GM21390 (cell line): ENCODE data around the gene HOGA1.

ENCODE experiments used
- ATAC-seq: cut with Tn5 transposase; IDR thresholded peaks from one replicate; pipeline ENCODE4 v1.9.1; 2021; ENCODE audit not compliant: unreplicated experiment

The HOGA1 gene

DNA sequence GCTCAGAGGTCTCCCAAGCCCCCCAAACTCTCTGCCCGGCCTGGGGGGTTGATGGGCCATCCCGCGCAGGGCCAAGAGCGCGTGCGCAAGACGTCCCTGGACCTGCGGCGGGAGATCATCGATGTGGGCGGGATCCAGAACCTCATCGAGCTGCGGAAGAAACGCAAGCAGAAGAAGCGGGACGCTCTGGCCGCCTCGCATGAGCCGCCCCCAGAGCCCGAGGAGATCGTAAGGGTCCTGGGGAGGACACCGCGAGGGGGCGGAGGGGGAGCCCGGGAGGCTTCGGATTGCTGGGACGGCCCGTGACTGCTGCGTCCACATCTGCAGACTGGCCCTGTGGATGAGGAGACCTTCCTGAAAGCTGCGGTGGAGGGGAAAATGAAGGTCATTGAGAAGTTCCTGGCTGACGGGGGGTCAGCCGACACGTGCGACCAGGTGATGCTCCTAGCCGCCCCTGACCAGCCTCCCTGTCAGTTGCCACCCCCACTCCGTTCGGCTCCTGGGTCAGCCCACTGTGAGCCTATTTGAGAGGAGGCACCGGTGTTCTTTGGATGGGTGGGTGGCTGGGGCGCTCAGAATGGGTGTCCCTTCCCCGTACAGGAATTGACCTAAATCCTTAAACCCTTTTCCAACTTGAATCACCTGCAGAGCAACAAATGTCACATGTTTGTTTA, 5.9 kb upstream of the HOGA1 start:
- no peak for ATAC-seq

GRCh38 chr10:97580421-97581367, 3.5 kb upstream of the HOGA1 start:
- ATAC-seq, result no peak

DNA sequence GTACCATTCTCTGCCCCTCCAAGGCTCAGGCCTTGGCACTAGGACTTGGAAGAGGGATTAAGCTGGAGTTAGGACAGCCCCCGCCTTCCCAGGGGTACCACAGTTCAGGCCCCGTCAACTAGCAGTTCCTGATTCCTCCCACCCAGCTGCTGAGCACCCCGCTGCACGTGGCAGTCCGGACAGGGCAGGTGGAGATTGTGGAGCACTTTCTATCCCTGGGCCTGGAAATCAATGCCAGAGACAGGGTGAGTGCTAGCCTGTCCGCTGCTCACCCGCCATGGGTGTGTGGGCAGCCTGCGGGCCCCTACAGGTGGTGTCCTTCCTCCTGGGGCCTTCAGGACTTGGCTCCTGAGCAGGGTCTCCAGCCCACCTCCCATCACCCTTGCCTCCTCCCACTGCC, 2.0 kb upstream of the HOGA1 start:
- no peak for ATAC-seq

DNA sequence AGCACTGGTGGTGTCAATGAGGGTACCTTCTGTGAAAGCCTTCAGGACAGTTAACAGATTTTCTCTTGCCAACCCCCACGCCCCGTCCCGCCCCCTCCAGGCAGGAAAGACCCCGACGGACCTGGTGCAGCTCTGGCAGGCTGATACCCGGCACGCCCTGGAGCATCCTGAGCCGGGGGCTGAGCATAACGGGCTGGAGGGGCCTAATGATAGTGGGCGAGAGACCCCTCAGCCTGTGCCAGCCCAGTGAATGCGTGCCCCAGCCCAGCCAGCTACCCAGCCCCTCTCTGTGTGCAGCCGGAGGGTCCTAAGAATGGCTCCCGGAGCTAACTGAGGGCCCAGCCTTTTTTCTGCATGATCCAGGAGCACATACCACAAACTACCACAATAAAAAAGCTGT, 713 bp upstream of the HOGA1 start:
- no peak for ATAC-seq

GRCh38 chr10:97584798-97585438, 729 bp downstream of the HOGA1 start:
- no peak for ATAC-seq

GRCh38 chr10:97585439-97585811, 1.2 kb downstream of the HOGA1 start:
- ATAC-seq, result no peak

DNA sequence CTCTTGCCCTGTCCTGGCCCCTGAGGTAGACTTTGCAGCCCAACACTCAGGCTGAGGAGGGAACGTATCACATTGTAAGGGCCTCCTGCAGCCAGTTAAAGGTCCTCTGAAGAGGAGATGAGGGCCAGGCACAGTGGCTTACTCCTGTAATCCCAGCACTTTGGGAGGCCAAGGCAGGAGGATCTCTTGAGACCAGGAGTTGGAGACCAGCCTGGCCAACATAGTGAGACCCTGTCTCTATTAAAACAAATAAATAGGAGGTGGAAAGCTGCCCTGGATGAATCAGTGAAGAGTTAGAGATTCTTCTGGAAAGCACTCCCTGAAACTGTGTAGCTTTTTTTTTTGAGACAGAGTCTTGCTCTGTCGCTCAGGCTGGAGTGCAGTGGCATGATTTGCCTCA, 3.0 kb downstream of the HOGA1 start:
- ATAC-seq, result no peak

GRCh38 chr10:97589479-97589878, 5.3 kb downstream of the HOGA1 start, which contains the start of gene C10orf62:
C10orf62 (plus strand) TSS chr10:97589721; CDS start chr10:97589898, 177 bp downstream.
- no peak for ATAC-seq

DNA sequence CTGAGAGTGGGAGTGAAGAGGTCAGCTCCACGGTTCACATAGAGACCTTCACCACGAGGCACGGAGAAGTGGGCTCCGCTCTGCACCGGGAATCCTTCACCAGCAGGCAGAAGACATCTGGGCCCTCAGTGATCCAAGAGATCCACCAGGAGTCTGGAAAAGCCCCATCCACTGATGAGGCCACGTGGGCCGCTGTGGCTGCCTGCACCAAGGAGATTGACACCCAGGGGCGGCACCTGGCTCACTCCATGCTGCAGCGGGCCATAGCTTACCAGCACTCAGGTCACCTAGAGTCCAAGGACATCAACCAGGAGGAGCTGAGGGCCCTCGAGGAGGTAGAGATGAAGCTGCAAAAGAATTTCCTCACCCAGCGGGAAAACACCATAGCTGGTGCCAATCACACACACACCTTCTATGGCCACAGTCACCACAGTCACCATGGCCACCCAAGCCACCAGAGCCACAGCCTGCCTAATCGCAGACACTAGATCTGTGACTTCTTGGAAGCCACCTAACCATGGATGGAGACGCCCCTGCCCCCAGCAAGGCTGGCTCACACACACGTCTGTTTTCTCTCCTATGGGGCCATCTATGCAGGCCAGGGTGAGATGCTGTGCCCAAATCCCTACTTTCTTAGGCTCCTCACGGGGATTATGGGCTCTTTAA, 6.0 kb downstream of the HOGA1 start:
- no peak for ATAC-seq

DNA sequence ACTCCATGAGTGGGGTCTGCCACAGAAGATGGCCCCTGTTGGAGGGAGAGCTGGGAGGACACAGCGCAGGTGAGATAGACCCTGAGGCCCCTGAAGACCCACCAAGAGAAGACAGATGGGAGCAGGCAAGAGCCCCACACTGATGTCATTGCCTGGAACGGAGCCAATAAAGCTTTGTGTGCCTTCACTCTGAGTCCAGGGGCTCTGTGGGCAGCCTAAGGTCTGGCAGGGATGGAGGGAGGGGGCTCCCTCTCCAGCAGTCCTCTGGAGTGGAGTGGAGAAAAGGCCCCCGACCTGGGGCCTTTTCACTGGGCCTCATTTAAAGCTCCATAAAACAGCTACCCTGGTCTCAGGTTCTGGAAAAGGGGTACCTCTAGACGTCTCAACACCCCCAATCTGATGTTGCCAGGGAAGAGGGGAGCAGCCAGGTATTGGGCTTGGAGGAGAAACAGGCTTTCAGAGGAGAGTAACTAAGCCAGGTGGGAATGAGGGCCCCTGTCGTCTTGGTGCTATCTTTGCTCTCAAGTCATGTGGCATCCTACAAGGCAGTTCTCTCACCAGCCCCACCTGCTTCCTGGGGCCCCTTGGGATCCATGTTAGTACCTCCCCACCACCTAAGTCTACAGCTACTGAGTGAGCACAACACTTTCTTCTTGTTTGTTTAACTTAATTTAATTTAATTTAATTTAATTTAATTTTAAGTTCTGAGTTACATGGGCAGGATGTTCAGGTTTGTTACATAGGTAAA, 6.7 kb downstream of the HOGA1 start:
- ATAC-seq, result no peak

- ATAC-seq, result no peak
Measured at GRCh38 chr10:97593421-97593820, 9.2 kb downstream of the HOGA1 start.

DNA sequence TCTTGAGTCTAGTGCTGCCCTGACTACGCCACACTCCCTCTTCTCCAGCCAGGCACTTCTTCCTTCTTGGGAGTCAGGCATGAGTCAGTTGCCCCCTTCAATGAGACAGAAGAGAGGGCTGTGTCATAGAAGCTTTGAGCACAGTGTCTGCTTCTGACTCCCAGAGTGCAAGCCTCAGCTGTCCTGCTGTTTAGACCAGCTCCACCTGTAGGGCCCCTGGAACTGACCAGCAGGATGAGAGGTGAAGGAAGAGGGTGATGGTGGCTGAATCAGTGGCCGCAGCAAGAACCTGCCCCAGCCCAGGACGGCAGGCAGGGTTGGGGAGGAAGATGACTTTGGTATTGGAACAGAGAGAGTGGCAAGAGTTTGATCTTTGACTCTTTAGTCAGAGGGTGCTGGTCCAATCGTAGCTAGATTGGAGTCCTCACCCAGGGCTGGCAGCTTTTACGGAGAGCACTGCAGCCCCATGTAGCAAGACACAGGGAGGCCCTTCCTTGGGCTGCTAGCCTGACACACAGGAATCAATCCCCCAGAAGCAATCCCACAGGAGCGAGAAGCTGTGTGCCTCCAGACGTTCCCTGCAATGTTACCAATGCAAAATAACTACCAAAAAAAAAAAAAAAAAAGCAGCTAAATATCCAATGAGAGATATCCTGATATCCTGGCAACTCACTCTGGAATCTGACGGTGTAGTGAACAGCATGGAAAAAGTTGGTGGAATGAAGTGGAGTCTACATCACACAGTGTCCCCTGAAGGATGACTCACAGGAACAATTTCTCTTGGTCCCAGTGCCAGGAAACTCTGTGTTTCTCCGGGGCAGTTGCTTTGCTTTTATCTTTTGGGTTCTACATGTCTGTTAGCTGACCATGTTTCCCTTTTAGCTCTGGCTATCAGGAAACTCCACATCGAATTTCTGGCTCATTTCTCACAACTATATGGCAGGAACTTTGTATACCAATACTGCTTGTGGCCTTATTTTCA, 12.2 kb downstream of the HOGA1 start:
- no peak for ATAC-seq

DNA sequence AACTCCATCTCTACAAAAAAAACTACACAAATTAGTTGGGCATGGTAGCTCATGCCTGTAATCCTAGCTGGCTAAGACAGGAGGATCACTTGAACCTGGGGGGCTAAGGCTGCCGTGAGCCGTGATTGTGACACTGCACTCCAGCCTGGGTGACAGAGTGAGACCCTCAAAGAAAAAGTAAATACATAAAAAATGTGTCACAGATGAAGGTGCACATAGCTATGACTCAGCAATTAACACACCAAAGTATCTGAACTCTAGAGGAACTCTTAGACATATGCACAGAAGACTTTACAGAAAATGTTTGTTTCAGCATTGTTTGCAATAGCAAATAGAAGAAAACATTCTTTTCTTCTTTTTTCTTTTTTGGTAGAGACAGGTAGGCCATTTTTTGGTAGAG, 13.6 kb downstream of the HOGA1 start:
- ATAC-seq, result no peak

DNA sequence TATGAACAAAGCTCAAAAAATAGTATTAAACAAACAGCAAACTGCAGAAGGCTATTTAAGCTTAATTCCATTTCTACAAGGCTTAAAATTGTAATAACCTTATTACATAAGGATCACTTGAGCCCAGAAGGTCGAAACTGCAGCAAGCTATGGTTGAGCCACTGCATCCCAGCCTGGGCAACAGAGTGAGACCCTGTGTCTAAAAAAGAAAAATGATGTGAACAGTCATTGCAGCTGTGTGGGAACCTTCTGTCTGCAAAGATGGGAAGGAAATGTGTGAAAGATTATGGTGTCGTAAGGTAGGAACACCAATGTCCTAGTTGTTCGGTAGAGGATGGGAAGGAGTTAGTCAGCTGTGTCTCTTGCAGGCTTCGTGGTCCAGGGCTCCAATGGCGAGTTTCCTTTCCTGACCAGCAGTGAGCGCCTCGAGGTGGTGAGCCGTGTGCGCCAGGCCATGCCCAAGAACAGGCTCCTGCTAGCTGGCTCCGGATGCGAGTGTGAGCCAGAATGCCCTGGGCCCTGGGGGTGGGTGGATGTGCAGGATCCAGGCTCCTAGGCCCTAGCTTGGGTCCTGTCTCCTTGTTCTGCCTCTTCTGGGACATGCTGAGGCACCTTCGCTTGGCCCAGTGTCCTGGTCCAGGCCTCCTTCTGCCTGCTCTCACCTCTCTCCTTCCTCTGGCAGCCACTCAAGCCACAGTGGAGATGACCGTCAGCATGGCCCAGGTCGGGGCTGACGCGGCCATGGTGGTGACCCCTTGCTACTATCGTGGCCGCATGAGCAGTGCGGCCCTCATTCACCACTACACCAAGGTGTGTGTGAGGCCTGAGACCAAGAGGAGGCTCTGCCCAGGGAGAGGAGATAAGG, 14.4 kb downstream of the HOGA1 start:
- no peak for ATAC-seq

DNA sequence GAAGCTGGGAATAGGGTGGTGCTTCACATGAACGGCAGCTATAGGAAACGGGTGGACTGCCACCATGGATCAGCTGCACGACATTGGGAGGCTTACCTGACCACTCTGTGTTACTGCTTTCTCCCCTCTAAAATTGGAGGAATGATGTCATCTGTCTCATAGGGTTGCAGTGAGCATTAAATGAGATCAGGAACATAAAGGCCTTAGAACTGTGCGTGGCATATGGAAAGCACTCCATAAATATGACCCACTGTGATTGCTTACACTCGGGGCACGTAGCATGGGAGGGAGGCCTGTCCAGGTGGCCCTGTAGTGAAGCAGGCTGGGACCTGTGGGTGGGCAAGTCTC, 15.1 kb downstream of the HOGA1 start:
- ATAC-seq, result no peak

DNA sequence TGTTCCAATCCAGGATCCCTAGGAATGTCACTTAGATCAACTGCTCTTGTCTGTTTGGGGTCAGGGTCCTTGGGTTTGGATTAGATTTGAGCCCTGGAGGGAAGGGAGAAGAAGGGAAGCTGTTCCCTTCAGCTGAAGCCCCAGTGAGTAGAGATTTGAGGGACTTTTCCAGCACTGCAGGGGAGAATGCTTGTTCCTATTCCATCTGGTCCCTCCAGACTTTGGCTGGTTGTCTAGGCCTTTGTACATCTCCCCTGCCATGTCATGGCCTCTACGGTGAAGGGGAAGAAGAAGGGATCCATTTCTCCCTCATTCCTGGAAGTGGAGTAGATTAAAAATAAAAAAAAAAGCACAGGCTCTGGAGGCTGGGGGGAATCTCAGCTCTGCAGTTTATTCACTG, 16.4 kb downstream of the HOGA1 start:
- no peak for ATAC-seq

DNA sequence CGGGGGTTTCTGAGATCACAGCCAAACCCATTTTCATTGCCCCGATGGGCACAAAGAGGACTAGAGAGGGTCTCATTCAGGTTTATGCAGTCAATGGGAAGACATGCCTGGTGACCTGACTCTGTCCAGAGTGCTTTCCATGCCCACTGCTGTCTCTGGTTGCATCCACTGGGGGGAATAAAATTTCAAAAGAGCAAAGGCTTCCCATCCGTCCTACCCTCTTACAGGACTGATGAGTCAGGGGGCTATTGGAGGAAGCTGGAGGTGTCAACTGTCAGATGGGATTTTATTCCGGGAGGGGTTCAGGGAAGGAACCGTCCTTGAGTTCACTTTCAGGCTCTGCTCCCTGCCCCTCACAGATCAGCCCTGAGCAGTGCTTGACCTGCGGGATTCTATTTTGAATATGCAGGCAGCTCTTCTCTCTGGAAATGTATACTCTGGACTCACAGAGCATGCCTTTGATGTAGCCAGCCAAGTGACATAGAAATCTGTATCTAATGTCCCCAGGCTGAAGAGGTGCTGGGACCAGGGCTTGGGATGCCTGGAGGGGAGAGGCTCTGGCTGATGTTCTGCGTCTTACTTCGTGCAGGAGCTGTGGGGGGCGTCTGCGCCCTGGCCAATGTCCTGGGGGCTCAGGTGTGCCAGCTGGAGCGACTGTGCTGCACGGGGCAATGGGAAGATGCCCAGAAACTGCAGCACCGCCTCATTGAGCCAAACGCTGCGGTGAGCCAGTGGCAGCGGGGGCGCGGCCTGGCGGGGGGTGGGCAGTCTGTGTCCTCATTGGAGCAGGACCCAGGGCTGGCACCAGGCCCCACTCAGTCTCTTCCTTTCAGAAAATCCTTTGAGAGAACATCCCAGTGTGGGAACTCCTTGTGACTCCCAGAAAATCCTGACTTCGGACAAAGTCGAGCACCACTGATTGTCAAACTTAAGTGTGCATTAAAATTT, 17.4 kb downstream of the HOGA1 start:
- no peak for ATAC-seq
